IPS-18a (cell line): ENCODE results near the gene YAP1.

Source experiments
- H3K27ac ChIP-seq: one replicate; pipeline ENCODE4 v1.5.1; 2013; ENCODE audit warnings: low read length
- H3K27me3 ChIP-seq: one replicate; pipeline ENCODE4 v1.6.1; 2013; ENCODE audit warnings: mild to moderate bottlenecking, low read length; ENCODE audit not compliant: control insufficient read depth, insufficient read depth
- H3K36me3 ChIP-seq: one replicate; pipeline ENCODE4 v1.6.1; 2013; ENCODE audit warnings: low read depth, low read length; ENCODE audit not compliant: control insufficient read depth
- H3K4me1 ChIP-seq: one replicate; pipeline ENCODE4 v1.6.1; 2013; ENCODE audit warnings: low read depth, low read length; ENCODE audit not compliant: control insufficient read depth
- H3K4me3 ChIP-seq: one replicate; pipeline ENCODE4 v1.5.1; 2013; ENCODE audit warnings: low read length
- H3K9ac ChIP-seq: one replicate; pipeline ENCODE4 v1.6.1; 2013; ENCODE audit warnings: mild to moderate bottlenecking, low read length, moderate library complexity
- H3K9me3 ChIP-seq: one replicate; pipeline ENCODE4 v1.6.1; 2013; ENCODE audit warnings: low read depth, low read length; ENCODE audit not compliant: control insufficient read depth

Gene YAP1

GRCh38 chr11:102147632-102148031 is 37.4 kb downstream of the YAP1 start:
- Histone ChIP-seq H3K4me1 (no peaks in the 10 kb centered on the region), H3K4me3 (no peak overlapping the region), H3K9ac (no peak overlapping the region)

GRCh38 chr11:102148059-102148458 is 37.8 kb downstream of the YAP1 start:
- Histone ChIP-seq H3K4me1 (no peaks in the 10 kb centered on the region), H3K27me3 (no peaks in the 10 kb centered on the region), H3K27ac (no peak overlapping the region), H3K36me3 (no peaks in the 10 kb centered on the region), H3K9me3 (no peaks in the 10 kb centered on the region), H3K4me3 (no peak overlapping the region), H3K9ac (no peak overlapping the region)

More at GRCh38 chr11:102147632-102148031, 37.4 kb downstream of the YAP1 start:
- H3K27ac ChIP-seq: no peak overlapping the region
- H3K9me3 ChIP-seq: no peaks in the 10 kb centered on the region
- H3K36me3 ChIP-seq: no peaks in the 10 kb centered on the region
- no peaks in the 10 kb centered on the region for H3K27me3 ChIP-seq

- H3K9ac ChIP-seq: no peak overlapping the region
- H3K27me3 ChIP-seq: no peaks in the 10 kb centered on the region
- H3K27ac ChIP-seq: no peak overlapping the region
- H3K9me3 ChIP-seq: no peaks in the 10 kb centered on the region
- H3K4me3 ChIP-seq: no peak overlapping the region
- no peaks in the 10 kb centered on the region for H3K4me1 ChIP-seq
- H3K36me3 ChIP-seq: no peaks in the 10 kb centered on the region
Observed at GRCh38 chr11:102151784-102152525, 41.7 kb downstream of the YAP1 start.

GRCh38 chr11:102153082-102153481 is 42.8 kb downstream of the YAP1 start:
- Histone ChIP-seq H3K4me1 (peaks cover 5% of the 10 kb centered on the region), H3K27me3 (no peaks in the 10 kb centered on the region), H3K4me3 (no peak overlapping the region), H3K27ac (no peak overlapping the region), H3K9me3 (no peaks in the 10 kb centered on the region), H3K9ac (no peak overlapping the region), H3K36me3 (no peaks in the 10 kb centered on the region)

- H3K36me3 ChIP-seq: no peaks in the 10 kb centered on the region
- H3K27me3 ChIP-seq: no peaks in the 10 kb centered on the region
- H3K4me1 ChIP-seq: peaks cover 7% of the 10 kb centered on the region
- no peaks in the 10 kb centered on the region for H3K9me3 ChIP-seq
- no peak overlapping the region for H3K27ac ChIP-seq
- H3K4me3 ChIP-seq: no peak overlapping the region
- no peak overlapping the region for H3K9ac ChIP-seq
Observed at GRCh38 chr11:102154806-102155205, 44.6 kb downstream of the YAP1 start.

- Histone ChIP-seq H3K9me3 (no peaks in the 10 kb centered on the region), H3K36me3 (no peaks in the 10 kb centered on the region), H3K27ac (no peak overlapping the region), H3K9ac (no peak overlapping the region), H3K27me3 (no peaks in the 10 kb centered on the region), H3K4me1 (peaks cover 7% of the 10 kb centered on the region), H3K4me3 (no peak overlapping the region)
Observed at GRCh38 chr11:102155676-102156075, 45.4 kb downstream of the YAP1 start.

GRCh38 chr11:102157219-102157618 is 47.0 kb downstream of the YAP1 start:
- H3K27me3 ChIP-seq: no peaks in the 10 kb centered on the region
- H3K27ac ChIP-seq: no peak overlapping the region
- H3K9ac ChIP-seq: no peak overlapping the region
- H3K4me1 ChIP-seq: peaks cover 11% of the 10 kb centered on the region
- no peaks in the 10 kb centered on the region for H3K9me3 ChIP-seq
- H3K36me3 ChIP-seq: peaks cover under 1% of the 10 kb centered on the region
- H3K4me3 ChIP-seq: no peak overlapping the region

- H3K36me3 ChIP-seq: peaks cover 8% of the 10 kb centered on the region
Observed at GRCh38 chr11:102158164-102158735, 48.0 kb downstream of the YAP1 start.

GRCh38 chr11:102163368-102163767 is 53.1 kb downstream of the YAP1 start:
- Histone ChIP-seq H3K4me3 (no peak overlapping the region), H3K27me3 (no peaks in the 10 kb centered on the region), H3K36me3 (peaks cover 12% of the 10 kb centered on the region), H3K9ac (no peak overlapping the region), H3K9me3 (no peaks in the 10 kb centered on the region), H3K4me1 (peaks cover 8% of the 10 kb centered on the region), H3K27ac (no peak overlapping the region)

More at GRCh38 chr11:102158164-102158735, 48.0 kb downstream of the YAP1 start:
- no peak overlapping the region for H3K9ac ChIP-seq
- no peak overlapping the region for H3K27ac ChIP-seq
- peaks cover 11% of the 10 kb centered on the region for H3K4me1 ChIP-seq
- H3K27me3 ChIP-seq: no peaks in the 10 kb centered on the region
- H3K4me3 ChIP-seq: no peak overlapping the region
- H3K9me3 ChIP-seq: no peaks in the 10 kb centered on the region

GRCh38 chr11:102166175-102167064 is 56.2 kb downstream of the YAP1 start:
- Histone ChIP-seq H3K27ac (no peak overlapping the region), H3K4me3 (no peak overlapping the region), H3K27me3 (no peaks in the 10 kb centered on the region), H3K36me3 (peaks cover 12% of the 10 kb centered on the region), H3K9me3 (no peaks in the 10 kb centered on the region), H3K9ac (no peak overlapping the region), H3K4me1 (peaks cover 14% of the 10 kb centered on the region)

GRCh38 chr11:102168481-102168880 is 58.2 kb downstream of the YAP1 start:
- no peaks in the 10 kb centered on the region for H3K9me3 ChIP-seq
- peaks cover 1% of the 10 kb centered on the region for H3K36me3 ChIP-seq
- no peak overlapping the region for H3K9ac ChIP-seq
- H3K27ac ChIP-seq: no peak overlapping the region
- no peaks in the 10 kb centered on the region for H3K27me3 ChIP-seq
- H3K4me3 ChIP-seq: no peak overlapping the region
- peaks cover 10% of the 10 kb centered on the region for H3K4me1 ChIP-seq
